ENCODE measurements around the gene HDAC1. TPM values are rescaled to one million over a fixed set of nuclear protein-coding genes. Genes with fewer than 3 reads are reported as not detected.

The HDAC1 gene
- total and polyA plus RNA-seq, 2 of the 8 experiments (the other 6 are each of a cell fraction or from before 2014, with no cell fraction given) = 111 to 125 TPM

GRCh38 chr1:32316903-32317277, 25.0 kb downstream of the HDAC1 start (continued):
- TF ChIP-seq RNF2 (IDR thresholded peaks at IDR 0.05; ENCODE audit: borderline replicate concordance, low read depth, low read length, missing control alignments, poor library complexity, severe bottlenecking) = no peak
- no peak for TF ChIP-seq SRF (IDR thresholded peaks at IDR 0.05; ENCODE audit: low read depth, low read length)
- TF ChIP-seq SIX5 (IDR thresholded peaks at IDR 0.05; ENCODE audit: low read depth, low read length) = no peak
